HepG2 (cell line): Measurements from ENCODE around the gene NDN.

Experiments used
- MBNL3 ChIP-seq: fragments of 250-450 bp; sonication (Bioruptor Pico); conservative IDR thresholded peaks from 2 replicates; pipeline ENCODE4 v1.8.0; 2022; ENCODE audit warnings: mild to moderate bottlenecking, inconsistent platforms
- MEIS2 ChIP-seq: sonication (generic); formaldehyde crosslinking; IDR thresholded peaks from 2 replicates; pipeline ENCODE4 v1.9.0; 2021; ENCODE audit warnings: mild to moderate bottlenecking, missing genetic modification reagents
- PCBP2 ChIP-seq: fragments of 200-400 bp; formaldehyde crosslinking; optimal IDR thresholded peaks from 2 replicates; pipeline ENCODE3; 2018; ENCODE audit warnings: low read length, low read depth; ENCODE audit not compliant: poor library complexity, severe bottlenecking
- POLR2A ChIP-seq, 2 experiments: IDR thresholded peaks; 2 replicates each; pipeline ENCODE4 v1.6.1; 2011; ENCODE audit warnings: low read depth in 2 of 2, low read length in 2 of 2, mild to moderate bottlenecking in 1 of 2, moderate library complexity in 1 of 2; ENCODE audit not compliant: insufficient read depth in 1 of 2
- RFX1 ChIP-seq: fragments of 450-650 bp; IDR thresholded peaks from 2 replicates; pipeline ENCODE4 v1.6.1; 2017
- SRSF9 ChIP-seq: fragments of 200-400 bp; formaldehyde crosslinking; IDR thresholded peaks from 2 replicates; pipeline ENCODE4 v1.6.1; 2018; ENCODE audit warnings: borderline replicate concordance, mild to moderate bottlenecking, low read depth, low read length; ENCODE audit not compliant: insufficient read depth, poor library complexity, severe bottlenecking
- XRCC5 ChIP-seq: fragments of 200-400 bp; formaldehyde crosslinking; optimal IDR thresholded peaks from 2 replicates; pipeline ENCODE3; 2017; ENCODE audit warnings: mild to moderate bottlenecking, low read length
- ZFP82 ChIP-seq: sonication (generic); formaldehyde crosslinking; IDR thresholded peaks from 2 replicates; pipeline ENCODE4 v1.5.1; 2020; ENCODE audit warnings: mild to moderate bottlenecking, missing genetic modification reagents, borderline replicate concordance
- ZNF264 ChIP-seq: sonication (generic); formaldehyde crosslinking; IDR thresholded peaks from 2 replicates; pipeline ENCODE4 v1.4.0; 2020; ENCODE audit warnings: missing genetic modification reagents
- ZNF44 ChIP-seq: sonication (generic); formaldehyde crosslinking; IDR thresholded peaks from 2 replicates; pipeline ENCODE4 v1.5.1; 2020; ENCODE audit warnings: mild to moderate bottlenecking, missing genetic modification reagents
- ZNF546 ChIP-seq: sonication (generic); formaldehyde crosslinking; conservative IDR thresholded peaks from 2 replicates; pipeline ENCODE4 v1.8.1; 2023; ENCODE audit warnings: mild to moderate bottlenecking, missing genetic modification reagents
- TF ChIP-seq, protein P1 (sequence below): sonication (generic); formaldehyde crosslinking; IDR thresholded peaks from 2 replicates; pipeline ENCODE4 v1.8.1; 2023; ENCODE audit warnings: missing genetic modification reagents, mild to moderate bottlenecking, borderline replicate concordance
- TF ChIP-seq, protein P2 (sequence below): sonication (generic); formaldehyde crosslinking; IDR thresholded peaks from 2 replicates; pipeline ENCODE4 v1.5.0; 2020; ENCODE audit warnings: mild to moderate bottlenecking, missing genetic modification reagents, moderate library complexity
- TF ChIP-seq, protein P3 (sequence below): sonication (generic); formaldehyde crosslinking; conservative IDR thresholded peaks from 2 replicates; pipeline ENCODE4 v1.8.0; 2022; ENCODE audit warnings: low read depth, missing genetic modification reagents

DNA sequence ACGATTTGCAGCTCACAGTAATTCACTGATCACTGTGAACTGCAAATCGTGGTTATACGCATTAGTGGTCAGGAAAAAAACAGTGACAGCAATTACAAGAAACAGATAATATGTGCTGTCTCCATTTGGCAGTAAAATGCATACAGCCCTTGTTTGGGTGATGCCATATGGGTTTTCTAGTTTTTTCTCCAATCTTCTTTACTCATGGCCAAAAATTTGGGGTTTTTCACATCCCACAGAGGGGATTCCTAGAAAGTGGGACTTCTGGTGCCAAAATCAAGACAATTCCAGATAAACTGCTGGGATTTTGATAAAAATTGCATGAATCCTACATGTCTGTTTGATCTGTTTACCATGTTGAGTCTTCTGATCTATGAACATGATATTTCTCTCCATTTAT lies 15.6 kb downstream of the NDN start:
- no peak for TF ChIP-seq SRSF9
- TF ChIP-seq, protein P1, sequence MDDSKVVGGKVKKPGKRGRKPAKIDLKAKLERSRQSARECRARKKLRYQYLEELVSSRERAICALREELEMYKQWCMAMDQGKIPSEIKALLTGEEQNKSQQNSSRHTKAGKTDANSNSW (CRISPR knock-in tag), result no peak
- TF ChIP-seq, protein P2, sequence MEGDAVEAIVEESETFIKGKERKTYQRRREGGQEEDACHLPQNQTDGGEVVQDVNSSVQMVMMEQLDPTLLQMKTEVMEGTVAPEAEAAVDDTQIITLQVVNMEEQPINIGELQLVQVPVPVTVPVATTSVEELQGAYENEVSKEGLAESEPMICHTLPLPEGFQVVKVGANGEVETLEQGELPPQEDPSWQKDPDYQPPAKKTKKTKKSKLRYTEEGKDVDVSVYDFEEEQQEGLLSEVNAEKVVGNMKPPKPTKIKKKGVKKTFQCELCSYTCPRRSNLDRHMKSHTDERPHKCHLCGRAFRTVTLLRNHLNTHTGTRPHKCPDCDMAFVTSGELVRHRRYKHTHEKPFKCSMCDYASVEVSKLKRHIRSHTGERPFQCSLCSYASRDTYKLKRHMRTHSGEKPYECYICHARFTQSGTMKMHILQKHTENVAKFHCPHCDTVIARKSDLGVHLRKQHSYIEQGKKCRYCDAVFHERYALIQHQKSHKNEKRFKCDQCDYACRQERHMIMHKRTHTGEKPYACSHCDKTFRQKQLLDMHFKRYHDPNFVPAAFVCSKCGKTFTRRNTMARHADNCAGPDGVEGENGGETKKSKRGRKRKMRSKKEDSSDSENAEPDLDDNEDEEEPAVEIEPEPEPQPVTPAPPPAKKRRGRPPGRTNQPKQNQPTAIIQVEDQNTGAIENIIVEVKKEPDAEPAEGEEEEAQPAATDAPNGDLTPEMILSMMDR, result no peak
- TF ChIP-seq MBNL3 (CRISPR knock-in tag), result no peak
- TF ChIP-seq PCBP2, result no peak
- TF ChIP-seq XRCC5, result no peak
- TF ChIP-seq RFX1, result no peak
- no peak for TF ChIP-seq ZNF546 (CRISPR knock-in tag)
- TF ChIP-seq, protein P3, sequence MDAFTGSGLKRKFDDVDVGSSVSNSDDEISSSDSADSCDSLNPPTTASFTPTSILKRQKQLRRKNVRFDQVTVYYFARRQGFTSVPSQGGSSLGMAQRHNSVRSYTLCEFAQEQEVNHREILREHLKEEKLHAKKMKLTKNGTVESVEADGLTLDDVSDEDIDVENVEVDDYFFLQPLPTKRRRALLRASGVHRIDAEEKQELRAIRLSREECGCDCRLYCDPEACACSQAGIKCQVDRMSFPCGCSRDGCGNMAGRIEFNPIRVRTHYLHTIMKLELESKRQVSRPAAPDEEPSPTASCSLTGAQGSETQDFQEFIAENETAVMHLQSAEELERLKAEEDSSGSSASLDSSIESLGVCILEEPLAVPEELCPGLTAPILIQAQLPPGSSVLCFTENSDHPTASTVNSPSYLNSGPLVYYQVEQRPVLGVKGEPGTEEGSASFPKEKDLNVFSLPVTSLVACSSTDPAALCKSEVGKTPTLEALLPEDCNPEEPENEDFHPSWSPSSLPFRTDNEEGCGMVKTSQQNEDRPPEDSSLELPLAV (CRISPR knock-in tag), result no peak
- no peak for TF ChIP-seq ZNF264 (CRISPR knock-in tag)
- no peak for TF ChIP-seq POLR2A (IDR thresholded peaks at IDR 0.05; ENCODE audit: insufficient read depth in 1 of 2, low read depth in 2 of 2, low read length in 2 of 2)
- TF ChIP-seq MEIS2, result no peak
- no peak for TF ChIP-seq ZNF44 (CRISPR knock-in tag)
- TF ChIP-seq ZFP82, result no peak
